HepG2 (cell line): ENCODE results near the gene CD33.

Experiments
- CTCF ChIP-seq: sonication (generic); formaldehyde crosslinking; IDR thresholded peaks from 2 replicates; pipeline ENCODE4 v1.5.0; 2020; ENCODE audit warnings: mild to moderate bottlenecking, missing genetic modification reagents, moderate library complexity
- RFX5 ChIP-seq: IDR thresholded peaks from 2 replicates; pipeline ENCODE4 v1.6.1; 2011; ENCODE audit warnings: low read depth, low read length, improper control_type of control experiment
- SALL1 ChIP-seq: sonication (generic); formaldehyde crosslinking; IDR thresholded peaks from 2 replicates; pipeline ENCODE4 v1.8.0; 2022; ENCODE audit warnings: mild to moderate bottlenecking, missing genetic modification reagents
- TEAD3 ChIP-seq: optimal IDR thresholded peaks from 2 replicates; pipeline ENCODE3; 2016; ENCODE audit warnings: borderline replicate concordance

- no peak for TF ChIP-seq SALL1 (CRISPR knock-in tag)
- TF ChIP-seq CTCF (CRISPR knock-in tag), result no peak
- no peak for TF ChIP-seq RFX5
- no peak for TF ChIP-seq TEAD3 (CRISPR knock-in tag)
Measured at GRCh38 chr19:51179256-51179655, 45.6 kb upstream of the CD33 start.
